Measurements from ENCODE around the gene SEC11A. TPM values are rescaled to one million over a fixed set of nuclear protein-coding genes. Genes with fewer than 3 reads are reported as not detected.

The SEC11A gene
- total RNA-seq, 1 experiment from 2014 or later: 140 TPM

- intact Hi-C loops (cut with micrococcal nuclease): no loop called here
- no peak for DNase-seq
- no peaks in the 10 kb centered on the region for H3K27me3 ChIP-seq (ENCODE audit: low read length)
- peaks cover 13% of the 10 kb centered on the region for H3K4me1 ChIP-seq (ENCODE audit: insufficient read depth, low read length)
- H3K9me2 ChIP-seq (replicated peaks; ENCODE audit: low read length): no peaks in the 10 kb centered on the region
- ChIA-PET CTCF (interaction anchor here (0.5 to 1.2 kb wide), 3 partner anchors 10 to 98 kb away, joined by 4 to 10 read pairs (median 5); partner anchors contain the start of gene NMB), POLR2A (ENCODE audit: unreplicated experiment) (interaction anchor here (0.6 kb wide), 1 partner anchor 69 kb away, joined by 3 read pairs; no protein-coding TSS in a partner anchor)
- H3K27ac ChIP-seq (ENCODE audit: low read length): peak overlapping the region; percentile 44
- H3F3A ChIP-seq (ENCODE audit: low read length, unreplicated experiment): no peaks in the 10 kb centered on the region
- no peak for ATAC-seq
- H3K36me3 ChIP-seq (ENCODE audit: low read depth, low read length): peaks cover 29% of the 10 kb centered on the region; the same call in 1 of the 2 replicates
- no peaks in the 10 kb centered on the region for H4K20me1 ChIP-seq (ENCODE audit: low read length)
- H2AFZ ChIP-seq (ENCODE audit: low read length): no peak overlapping the region
- H3K79me2 ChIP-seq (ENCODE audit: low read length): no peaks in the 10 kb centered on the region
- H3K9me3 ChIP-seq (ENCODE audit: low read length): no peaks in the 10 kb centered on the region
- H3K4me2 ChIP-seq (ENCODE audit: low read length): peak overlapping the region; percentile 9; the same call in 1 of the 2 replicates
- TF ChIP-seq EZH2phosphoT487 (IDR thresholded peaks at IDR 0.05; ENCODE audit: borderline replicate concordance, low read length) (no peak), EZH2 (IDR thresholded peaks at IDR 0.05; ENCODE audit: low read length, unreplicated experiment) (no peak)
- TF ChIP-seq, protein P1, sequence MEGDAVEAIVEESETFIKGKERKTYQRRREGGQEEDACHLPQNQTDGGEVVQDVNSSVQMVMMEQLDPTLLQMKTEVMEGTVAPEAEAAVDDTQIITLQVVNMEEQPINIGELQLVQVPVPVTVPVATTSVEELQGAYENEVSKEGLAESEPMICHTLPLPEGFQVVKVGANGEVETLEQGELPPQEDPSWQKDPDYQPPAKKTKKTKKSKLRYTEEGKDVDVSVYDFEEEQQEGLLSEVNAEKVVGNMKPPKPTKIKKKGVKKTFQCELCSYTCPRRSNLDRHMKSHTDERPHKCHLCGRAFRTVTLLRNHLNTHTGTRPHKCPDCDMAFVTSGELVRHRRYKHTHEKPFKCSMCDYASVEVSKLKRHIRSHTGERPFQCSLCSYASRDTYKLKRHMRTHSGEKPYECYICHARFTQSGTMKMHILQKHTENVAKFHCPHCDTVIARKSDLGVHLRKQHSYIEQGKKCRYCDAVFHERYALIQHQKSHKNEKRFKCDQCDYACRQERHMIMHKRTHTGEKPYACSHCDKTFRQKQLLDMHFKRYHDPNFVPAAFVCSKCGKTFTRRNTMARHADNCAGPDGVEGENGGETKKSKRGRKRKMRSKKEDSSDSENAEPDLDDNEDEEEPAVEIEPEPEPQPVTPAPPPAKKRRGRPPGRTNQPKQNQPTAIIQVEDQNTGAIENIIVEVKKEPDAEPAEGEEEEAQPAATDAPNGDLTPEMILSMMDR (conservative IDR thresholded peaks at IDR 0.05; ENCODE audit: low read depth, low read length): no peak
- BruUV-seq (replicated peaks): no TSS peak
- no peak overlapping the region for H3K4me3 ChIP-seq (ENCODE audit: low read length)
- no peak overlapping the region for H3K9ac ChIP-seq (ENCODE audit: low read length)
Observed at GRCh38 chr15:84668221-84668982, 47.5 kb downstream of the SEC11A start.

DNA sequence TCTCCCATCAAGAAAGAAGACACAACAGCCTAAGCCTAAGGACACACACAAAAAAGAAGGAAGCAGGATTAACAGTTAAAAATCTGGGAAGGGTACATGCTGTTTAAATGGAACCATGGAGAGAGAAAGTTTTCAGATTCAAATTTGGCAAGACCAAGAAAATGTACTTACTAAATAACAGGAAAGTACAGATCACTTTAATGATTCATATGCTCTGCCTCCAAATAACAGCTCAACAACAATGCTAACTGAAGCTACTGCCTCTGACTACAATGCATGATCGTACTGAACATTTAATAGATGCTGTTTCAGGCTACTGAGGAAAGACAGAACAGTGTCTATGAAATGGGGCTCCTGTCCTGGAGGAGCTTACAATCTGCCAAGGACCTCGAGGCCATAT is 49.6 kb downstream of the SEC11A start:
- Histone ChIP-seq H3K79me2 (ENCODE audit: low read length) (no peaks in the 10 kb centered on the region), H3F3A (ENCODE audit: low read length, unreplicated experiment) (no peaks in the 10 kb centered on the region), H3K4me3 (ENCODE audit: low read length) (no peak overlapping the region), H3K27ac (ENCODE audit: low read length) (no peak overlapping the region), H3K36me3 (ENCODE audit: low read depth, low read length) (peaks cover 29% of the 10 kb centered on the region; the same call in 1 of the 2 replicates), H3K4me1 (ENCODE audit: insufficient read depth, low read length) (peaks cover 13% of the 10 kb centered on the region), H3K27me3 (ENCODE audit: low read length) (no peaks in the 10 kb centered on the region), H3K9me3 (ENCODE audit: low read length) (no peaks in the 10 kb centered on the region), H3K9me2 (replicated peaks; ENCODE audit: low read length) (no peaks in the 10 kb centered on the region), H3K4me2 (ENCODE audit: low read length) (no peak overlapping the region), H4K20me1 (ENCODE audit: low read length) (no peaks in the 10 kb centered on the region), H3K9ac (ENCODE audit: low read length) (no peak overlapping the region), H2AFZ (ENCODE audit: low read length) (no peak overlapping the region)
- POLR2A ChIA-PET (ENCODE audit: unreplicated experiment): no interaction called here
- TF ChIP-seq, protein P1 (conservative IDR thresholded peaks at IDR 0.05; ENCODE audit: low read depth, low read length): no peak
- TF ChIP-seq EZH2phosphoT487 (IDR thresholded peaks at IDR 0.05; ENCODE audit: borderline replicate concordance, low read length) (no peak), EZH2 (IDR thresholded peaks at IDR 0.05; ENCODE audit: low read length, unreplicated experiment) (no peak)
- no TSS peak for BruUV-seq (replicated peaks)
- intact Hi-C loops (cut with micrococcal nuclease): no loop called here
- ATAC-seq: no peak
- CTCF ChIA-PET: no interaction called here
- no peak for DNase-seq

- no peak for TF ChIP-seq EZH2 (IDR thresholded peaks at IDR 0.05; ENCODE audit: low read length, unreplicated experiment)
- TF ChIP-seq, protein P1 (conservative IDR thresholded peaks at IDR 0.05; ENCODE audit: low read depth, low read length): no peak
- TF ChIP-seq EZH2phosphoT487 (IDR thresholded peaks at IDR 0.05; ENCODE audit: borderline replicate concordance, low read length): no peak
- no peak for ATAC-seq
- Histone ChIP-seq H3K9me3 (ENCODE audit: low read length) (no peaks in the 10 kb centered on the region), H3K36me3 (ENCODE audit: low read depth, low read length) (peaks cover 7% of the 10 kb centered on the region; the same call in 1 of the 2 replicates), H3K4me2 (ENCODE audit: low read length) (no peak overlapping the region), H3K79me2 (ENCODE audit: low read length) (no peaks in the 10 kb centered on the region), H4K20me1 (ENCODE audit: low read length) (no peaks in the 10 kb centered on the region), H2AFZ (ENCODE audit: low read length) (no peak overlapping the region), H3K27ac (ENCODE audit: low read length) (no peak overlapping the region), H3F3A (ENCODE audit: low read length, unreplicated experiment) (no peaks in the 10 kb centered on the region), H3K4me3 (ENCODE audit: low read length) (no peak overlapping the region), H3K27me3 (ENCODE audit: low read length) (no peaks in the 10 kb centered on the region), H3K9ac (ENCODE audit: low read length) (no peak overlapping the region), H3K4me1 (ENCODE audit: insufficient read depth, low read length) (peaks cover 11% of the 10 kb centered on the region; the same call in 1 of the 2 replicates), H3K9me2 (replicated peaks; ENCODE audit: low read length) (no peaks in the 10 kb centered on the region)
- ChIA-PET POLR2A (ENCODE audit: unreplicated experiment) (no interaction called here), CTCF (no interaction called here)
- intact Hi-C loops (cut with micrococcal nuclease): no loop called here
- no peak for DNase-seq
- no TSS peak for BruUV-seq (replicated peaks)
Observed at GRCh38 chr15:84661001-84661400, 54.9 kb downstream of the SEC11A start.

Data from PC-3 (cell line).